ENCODE results near the gene TECPR2.
"Not testable (repeated sequence)": the region's sequence is repeated elsewhere in the genome, so short reads cannot be mapped to it uniquely, and the experiment has no call there.

TECPR2 gene

DNA sequence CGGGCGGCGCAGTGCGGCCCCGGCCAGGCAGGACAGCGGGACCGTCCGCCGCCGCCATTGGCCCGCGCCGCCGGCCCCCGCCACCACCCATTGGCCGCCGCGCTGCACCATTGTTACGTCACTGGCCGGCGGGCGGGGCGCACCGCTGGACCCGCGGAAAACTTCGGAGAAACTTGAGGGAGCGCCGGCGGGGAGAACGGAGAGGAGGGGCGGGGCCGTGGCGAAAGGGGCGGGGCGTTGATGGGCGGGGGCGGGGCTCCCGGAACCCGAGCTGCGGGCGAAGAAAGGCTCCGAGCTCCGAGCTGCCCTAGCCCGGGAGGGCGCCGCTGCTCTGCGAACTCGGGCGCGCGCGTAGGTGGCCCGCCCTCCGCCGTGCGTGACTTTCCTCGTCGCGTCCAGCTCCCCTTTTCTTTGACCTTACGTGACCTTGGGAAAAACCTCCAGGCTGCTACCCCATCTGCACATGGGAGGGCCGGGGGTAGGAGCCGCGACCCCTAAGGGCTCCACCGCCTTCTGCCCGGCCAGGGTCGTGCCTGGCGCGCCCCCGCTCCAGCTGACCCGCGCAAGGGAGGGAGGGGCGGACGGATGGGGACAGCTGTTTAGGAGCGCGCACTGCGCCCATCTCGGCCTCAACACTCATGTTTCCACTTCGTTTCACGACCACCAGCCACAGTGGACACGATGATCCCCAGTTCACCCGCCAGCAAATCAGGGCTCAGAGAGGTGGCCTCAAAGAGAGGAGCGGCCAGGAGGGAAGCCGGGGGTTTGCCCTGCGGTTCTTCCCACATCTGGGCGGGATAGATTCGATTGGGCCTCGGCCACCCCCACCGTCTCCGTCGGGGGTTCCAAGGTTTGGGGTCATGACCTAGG lies 147.2 kb downstream of the TECPR2 start, which contains the start of gene ANKRD9:
Gene ANKRD9, minus strand, starts transcription at position 31 of the 870 bp plus-strand sequence. CDS start 1,887 bp downstream, outside the sequence.
- peak; percentile 98 for DNase-seq (ENCODE audit: low read depth, low spot score)

DNA sequence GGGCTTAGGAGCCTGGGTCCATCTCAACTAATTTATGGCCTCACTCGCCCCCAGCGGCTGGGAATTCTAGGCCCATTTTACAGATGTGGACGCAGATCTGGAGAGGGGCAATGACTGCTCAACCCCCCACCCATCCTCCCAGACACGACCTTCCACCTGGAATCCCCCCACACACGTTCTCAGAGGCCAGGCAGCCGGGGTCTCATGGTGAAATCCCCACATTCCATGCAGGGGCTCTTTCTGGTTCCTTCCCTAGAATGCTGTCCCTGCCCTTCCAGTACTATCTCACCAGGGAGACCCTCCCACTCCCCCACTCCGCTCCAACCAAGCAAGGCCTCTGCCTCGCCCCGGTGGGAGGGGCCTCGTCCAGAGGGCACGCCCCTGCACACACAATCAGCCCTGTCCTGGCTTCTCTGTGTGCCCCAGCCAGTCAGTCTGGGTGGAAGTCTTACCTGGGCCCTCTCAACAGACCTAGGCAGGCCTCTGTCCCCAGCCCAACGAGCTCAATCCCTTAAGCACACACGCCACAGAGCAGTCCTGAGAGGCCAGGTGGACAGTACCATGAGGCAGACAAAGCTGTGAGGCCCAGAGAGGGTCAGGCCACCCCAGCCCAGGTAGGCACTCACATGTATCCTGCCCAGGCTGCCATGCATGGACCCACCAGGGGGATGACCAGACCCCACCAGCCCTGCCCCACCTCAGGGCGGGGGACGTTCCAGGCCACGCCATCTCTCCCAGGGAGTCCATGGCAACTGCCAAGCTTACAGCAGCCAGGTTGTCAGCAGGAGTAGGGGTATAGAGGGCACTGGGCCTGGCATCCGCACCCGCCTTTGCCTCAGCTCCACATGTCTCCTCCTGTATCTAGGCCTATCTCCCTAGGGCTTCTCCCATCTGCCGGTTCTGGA lies 148.1 kb downstream of the TECPR2 start:
- DNase-seq (ENCODE audit: low read depth, low spot score), result no peak

DNA sequence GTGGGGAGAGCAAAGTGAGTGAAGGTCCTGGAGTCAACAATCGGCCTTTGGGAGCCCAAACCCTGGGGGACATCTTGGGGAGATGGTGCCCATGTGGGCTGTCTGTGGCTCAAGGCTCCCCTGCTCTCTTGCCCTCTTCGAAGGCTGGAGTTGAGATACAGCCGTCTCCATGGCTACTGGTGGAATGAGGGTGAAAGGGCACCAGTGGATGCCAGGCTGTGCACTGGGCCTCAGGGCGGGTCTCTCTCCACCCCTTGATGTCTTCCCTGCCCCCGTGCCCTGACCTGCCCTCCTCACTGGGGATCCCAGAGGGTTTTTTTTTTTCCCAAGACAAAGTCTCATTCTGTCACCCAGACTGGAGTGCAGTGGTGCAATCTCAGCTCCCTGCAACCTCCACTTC lies 148.8 kb downstream of the TECPR2 start:
- DNase-seq (ENCODE audit: low read depth, low spot score), result no peak

DNA sequence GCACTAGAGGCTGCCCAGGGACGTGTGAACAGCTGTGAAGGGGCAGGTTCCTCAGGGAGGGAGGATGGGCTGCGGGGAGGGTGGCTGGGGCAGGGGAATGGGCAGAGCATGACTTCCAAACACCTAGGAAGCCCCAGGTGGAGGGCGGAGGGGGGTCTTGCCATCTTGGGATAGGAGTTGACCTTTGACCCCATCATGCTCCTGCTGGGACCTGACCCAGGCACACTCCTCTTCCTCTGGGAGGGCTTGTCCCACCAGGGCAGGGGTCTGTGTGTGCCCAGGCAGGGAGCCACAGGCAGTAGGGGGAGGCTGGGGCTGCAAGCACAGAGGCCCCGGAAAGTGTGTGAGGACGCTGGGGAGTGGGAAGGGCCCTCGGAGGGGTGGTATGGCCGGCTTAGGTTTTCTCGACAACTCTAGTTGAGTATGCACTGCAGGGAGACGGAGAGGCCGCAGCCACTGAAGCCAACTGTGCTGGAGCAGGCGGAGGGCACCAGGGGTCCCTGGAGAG lies 150.1 kb downstream of the TECPR2 start:
- no peak for DNase-seq (ENCODE audit: low read depth, low spot score)

DNA sequence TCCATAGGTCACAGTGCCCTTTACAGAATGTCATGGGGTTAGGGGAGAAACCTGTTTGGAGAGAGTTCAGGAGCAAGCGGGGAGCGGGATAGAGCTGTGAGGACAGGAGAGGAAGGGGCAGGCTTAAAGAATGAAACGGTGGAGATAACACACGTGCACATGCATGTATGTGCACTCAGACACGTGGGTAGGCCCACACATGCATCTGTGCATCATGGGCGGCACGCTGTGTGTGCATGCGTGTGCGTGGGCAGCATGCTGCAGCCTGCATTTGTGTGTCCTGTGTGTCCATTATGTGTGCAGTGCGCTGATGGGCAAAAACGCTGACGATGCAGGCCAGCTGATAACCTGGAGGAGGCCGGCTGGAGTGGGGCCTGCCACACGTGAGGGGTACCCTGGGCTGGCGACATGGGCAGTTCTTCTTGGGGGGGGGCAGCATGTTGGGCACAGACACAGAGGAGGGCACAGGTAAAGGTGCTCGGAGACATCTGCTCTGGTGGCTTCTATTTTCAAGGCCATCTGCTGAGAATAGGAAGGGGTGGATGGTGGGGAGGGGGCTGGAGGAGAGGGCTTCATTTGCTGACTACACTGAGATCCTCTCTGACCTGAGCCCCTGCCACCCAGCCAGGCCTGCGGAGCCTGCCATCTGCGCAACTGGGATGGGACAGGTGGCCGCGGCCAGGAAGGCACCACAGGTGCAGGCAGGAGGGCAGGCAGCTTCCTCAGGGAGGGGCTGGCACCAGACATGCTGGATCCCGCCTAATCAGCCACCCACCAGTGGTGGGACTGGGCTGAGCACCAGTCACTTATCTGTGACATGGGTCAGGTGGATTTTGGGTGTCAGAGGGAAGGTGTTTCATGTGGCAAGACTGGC lies 151.4 kb downstream of the TECPR2 start:
- no peak for DNase-seq (ENCODE audit: low read depth, low spot score)

DNA sequence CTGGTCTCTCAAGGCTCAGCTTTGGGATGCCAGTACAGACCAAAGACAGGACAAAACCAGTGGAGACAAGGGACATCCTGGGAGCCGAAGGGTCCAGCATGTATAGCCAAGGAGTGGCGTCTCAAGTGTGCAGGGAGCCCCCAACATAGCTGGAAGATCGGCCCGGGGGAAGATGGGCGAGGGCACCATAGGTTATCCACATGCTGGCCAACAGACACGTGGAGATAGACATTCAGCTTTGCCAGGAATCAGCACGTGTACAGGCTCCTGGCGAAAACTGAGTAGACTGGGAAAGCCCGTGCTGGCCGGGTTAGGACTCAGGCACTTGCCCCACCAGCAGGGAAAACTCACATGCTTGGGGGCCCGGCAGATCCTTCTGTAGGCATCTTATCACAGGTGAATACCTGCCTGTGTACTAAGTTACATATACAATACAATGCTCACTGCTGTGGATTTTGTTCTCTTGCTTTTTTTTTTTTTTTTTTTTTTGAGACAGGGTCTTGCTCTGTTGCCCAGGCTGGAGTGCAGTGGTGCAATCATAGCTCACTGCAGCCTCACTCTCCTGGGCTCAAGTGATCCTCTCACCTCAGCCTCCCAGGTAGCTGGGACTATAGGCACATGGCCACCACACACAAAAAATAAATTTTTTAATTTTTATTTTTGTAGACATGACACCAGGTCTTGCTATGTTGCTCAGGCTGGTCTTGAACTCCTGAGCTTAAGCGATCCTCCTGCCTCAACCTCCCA lies 152.4 kb downstream of the TECPR2 start:
- DNase-seq (ENCODE audit: low read depth, low spot score), result no peak

DNA sequence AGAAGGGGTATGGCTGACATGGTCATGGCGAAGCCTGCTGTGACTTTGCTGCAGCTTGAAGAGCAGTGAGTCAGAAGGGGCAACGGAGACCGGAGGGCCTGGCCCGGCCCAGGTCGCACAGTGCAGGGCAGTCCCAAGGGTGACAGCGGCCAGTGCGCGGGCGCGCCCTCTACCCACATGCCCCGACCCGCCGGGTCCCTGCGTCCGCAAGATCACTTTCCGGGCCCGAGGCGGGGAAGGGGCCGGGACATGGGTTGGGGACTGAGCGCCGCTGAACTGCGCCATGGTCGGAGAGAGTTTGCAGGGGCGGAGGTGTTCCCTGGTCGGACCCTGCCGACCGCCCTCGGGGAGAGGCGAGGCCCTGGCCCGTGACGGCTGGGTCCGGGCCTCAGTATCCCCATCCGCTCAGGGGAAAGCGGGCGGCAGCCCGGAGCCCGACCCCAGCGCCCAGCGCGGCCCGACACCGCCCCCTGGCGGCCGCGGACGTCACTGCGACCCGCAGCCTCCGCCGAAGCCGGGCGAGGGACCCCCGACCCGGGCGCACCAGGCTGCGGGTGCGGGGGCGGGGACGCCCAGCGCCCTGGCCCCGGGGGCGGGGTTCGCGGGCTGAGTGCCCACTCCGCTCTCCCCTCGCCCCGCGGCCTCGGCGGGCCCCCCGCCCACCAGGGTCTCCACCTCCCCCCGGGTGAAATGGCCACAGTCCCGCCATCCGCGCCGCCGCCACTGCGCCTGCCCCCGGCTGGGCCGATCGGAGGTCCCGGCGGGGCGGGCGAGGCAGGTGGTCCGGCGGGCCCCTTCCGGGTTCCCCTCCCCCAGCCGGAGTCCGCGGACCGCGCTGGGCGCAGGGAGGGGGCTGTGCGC lies 154.0 kb downstream of the TECPR2 start:
- DNase-seq (ENCODE audit: low read depth, low spot score), result peak; percentile 74

DNA sequence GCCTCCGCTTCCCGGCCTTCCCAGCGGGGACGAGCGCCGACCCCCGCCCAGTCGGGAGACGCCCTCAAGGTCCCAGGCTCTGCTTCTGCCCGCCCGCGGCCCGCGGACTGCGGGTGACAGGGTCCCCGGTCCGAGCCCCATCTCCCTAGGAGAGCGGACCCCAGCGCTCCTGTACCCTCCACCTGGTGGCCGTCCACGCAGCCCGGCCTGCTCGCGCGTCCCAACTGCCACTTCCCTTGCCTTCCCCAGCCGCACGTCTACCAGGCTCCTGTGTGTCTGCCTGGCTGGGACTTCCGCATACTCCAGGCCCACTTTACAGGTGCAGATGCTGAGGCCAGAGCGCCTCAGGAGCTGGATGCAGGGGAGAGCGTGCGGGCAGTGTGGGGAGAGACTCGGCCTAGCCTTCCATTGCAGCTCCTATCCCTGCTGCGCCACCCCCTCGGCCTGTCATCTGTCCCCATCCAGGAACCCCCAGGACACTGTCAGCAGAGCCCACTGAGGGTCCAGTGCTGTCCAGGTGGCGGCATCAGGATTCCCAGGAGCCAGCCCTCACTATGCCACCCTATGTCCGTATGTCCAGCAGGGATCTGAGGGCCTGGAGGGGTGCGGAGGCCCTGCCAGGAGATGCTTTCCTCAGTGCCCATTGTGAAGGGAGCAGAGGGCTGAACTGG lies 154.8 kb downstream of the TECPR2 start:
- peak; percentile 37 for DNase-seq (ENCODE audit: low read depth, low spot score)

DNA sequence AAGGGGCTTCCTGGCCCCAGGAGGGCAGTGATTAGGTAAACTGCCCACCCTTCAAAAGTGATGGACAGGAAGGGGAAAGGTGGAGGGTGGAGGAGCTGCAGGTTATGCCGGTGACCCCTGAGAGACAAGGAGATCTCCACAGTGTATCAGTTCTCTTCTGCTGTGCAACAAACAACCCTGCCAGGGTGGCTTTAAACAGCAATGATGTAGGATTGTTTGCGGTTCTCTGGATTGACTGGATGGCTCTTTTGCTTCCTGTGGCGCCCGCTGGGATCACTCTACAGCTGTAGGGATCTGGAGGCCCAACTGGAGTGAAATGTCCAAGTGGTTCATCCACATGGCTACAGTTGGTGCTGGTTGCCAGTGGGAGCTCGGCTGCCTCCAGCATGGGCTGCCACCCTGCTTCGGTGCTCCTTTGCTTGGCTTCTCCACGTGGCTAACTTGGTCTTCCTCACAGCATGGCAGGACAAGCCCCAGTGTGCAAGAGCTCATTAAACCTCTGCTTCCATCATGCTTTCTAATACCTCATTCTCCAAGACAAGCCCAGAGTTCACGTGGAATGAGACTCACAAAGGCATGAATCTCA lies 155.4 kb downstream of the TECPR2 start:
- DNase-seq (ENCODE audit: low read depth, low spot score), result no peak

DNA sequence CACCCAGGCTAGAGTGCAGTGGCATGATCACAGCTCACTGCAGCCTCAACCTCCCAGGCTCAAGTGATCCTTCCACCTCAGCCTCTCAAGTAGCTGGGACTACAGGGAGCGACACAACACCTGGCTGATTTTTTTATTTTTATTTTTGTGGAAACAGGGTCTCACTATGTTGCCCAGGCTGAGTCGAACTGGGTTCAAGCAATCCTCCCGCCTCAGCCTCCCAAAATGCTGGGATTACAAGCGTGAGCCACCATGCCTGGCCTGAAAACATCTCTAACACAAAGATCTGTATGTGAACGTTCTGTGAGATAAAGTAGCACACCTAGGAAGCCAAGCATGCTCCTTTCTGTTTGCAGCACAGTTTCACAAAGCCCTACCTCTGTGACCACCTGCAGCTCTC lies 157.0 kb downstream of the TECPR2 start:
- not testable (repeated sequence) for DNase-seq (ENCODE audit: low read depth, low spot score)

DNA sequence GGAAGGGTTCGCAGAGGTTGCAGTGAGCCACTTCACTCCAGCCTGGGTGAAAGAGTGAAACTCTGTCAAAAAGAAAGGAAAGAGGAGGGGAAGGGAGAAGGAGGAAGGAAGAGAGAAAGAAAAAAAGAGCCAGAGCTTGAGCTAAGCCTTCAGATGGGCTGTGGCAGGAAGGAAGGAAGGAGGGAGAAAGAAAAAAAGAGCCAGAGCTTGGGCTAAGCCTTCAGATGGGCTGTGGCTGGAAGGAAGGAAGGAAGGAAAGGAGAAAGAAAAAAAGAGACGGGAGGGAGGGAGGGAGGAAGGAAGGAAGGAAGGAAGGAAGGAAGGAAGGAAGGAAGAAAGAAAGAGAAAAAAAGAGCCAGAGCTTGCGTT lies 160.4 kb downstream of the TECPR2 start:
- DNase-seq (ENCODE audit: low read depth, low spot score), result no peak

DNA sequence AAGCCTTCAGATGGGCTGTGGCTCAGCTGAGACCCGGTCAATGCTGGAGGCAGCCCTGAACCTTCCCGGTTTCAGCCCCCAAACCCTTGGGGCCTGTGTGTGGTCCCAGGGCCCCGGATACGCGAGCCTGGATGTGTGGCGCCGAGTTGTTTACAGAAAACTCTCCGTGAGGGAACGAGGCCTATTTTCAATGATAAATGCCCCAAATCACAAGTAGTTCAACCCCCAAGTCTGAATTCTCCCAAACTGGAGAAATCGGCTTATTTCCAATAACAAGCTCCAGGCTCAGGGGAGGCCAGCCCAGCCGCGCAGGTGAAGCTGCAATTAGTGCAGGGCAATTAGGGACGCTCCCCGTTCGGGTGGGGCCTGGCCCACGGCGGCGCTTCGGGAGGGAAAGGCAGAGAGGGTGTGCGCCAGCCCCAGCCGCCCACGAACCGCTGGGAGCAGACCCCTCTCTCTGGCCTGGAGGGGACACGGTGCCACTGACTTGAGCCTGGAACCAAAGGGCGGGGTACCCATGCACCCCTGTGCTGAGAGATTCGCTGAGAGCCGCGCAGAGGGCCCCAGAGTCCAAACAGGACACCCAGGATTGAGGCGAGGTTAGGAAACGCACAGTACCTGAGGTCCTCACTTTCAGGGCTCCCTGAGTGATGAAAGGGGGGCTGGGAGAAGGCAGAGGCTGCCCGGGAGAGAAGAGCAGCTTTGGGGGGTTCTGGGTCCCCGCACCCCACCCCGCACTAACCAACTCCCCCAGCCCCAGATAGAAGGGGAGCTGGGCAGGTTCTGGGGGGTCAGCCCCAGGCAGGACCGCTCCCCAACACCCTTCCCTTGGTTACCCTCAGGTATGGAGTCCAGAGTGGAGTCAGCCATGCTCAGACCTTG lies 161.1 kb downstream of the TECPR2 start:
- DNase-seq (ENCODE audit: low read depth, low spot score), result no peak

DNA sequence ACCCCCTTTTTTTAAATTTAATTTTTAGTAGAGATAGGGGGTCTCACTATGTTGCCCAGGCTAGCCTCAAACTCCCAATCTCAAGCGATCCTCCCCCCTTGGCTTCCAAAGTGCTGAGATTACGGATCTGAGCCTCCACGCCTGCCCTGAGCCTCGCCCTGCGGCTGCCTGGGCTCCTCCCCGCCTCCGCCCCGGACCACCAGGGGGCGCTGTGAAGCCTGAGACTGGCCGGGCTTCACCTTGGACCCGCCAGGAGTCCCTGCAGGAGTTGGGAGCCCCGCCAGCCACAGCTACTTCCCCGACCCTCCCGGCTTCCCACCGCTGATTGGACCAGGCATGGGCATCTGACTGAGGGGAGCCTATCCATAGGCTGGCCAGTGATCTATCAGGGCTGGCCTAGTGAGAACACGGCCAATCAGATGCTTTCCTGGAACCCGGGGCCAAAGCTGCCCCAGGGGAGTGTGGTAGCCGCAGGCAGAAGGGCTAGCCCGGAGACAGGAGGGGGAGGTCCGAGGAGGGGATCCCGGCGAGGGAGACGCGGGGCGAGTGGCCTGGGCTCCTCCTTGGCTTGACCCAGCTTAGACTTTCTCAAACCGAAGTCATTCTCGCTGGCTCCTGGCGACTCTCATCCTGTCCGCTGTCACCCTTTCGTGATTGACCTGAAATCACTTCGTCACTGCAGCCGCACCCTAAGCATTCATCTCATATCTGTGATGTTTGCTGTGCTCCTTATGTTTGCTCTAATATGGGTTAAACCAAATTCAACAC lies 161.9 kb downstream of the TECPR2 start:
- peak; percentile 100 for DNase-seq (ENCODE audit: low read depth, low spot score)

DNA sequence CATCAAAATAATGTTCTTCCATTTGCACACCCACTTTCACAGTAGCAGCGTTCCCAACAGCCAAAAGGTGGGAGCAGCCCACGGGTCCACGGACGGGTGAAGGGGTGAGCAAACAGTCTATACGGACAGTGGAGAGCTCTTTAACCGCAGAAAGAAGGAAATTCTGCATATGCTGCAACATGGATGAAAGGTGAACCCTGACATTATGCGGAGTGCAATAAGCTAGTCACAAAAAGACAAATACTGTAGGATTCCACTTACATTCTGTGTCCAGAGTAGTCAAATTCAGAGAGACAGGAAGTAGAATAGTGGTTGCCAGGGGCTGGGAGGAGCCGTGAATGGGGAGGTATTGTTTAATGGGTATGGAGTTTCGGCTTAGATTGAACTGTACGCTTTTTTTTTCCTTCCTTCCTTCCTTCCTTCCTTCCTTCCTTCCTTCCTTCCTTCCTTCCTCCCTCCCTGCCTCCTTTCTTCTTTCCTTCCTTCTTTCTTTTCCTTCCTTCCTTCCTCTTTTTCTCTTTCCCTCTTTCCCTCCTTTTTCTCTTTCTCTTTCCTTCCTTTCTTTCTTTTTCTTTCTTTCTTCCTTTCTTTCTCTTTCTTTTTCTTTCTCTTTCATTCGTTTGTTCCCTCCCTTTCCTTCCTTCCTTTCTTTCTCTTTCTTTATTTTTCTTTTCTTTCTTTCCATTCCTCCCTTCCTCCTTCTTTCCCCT lies 162.6 kb downstream of the TECPR2 start:
- peak; percentile 64 for DNase-seq (ENCODE audit: low read depth, low spot score)

DNA sequence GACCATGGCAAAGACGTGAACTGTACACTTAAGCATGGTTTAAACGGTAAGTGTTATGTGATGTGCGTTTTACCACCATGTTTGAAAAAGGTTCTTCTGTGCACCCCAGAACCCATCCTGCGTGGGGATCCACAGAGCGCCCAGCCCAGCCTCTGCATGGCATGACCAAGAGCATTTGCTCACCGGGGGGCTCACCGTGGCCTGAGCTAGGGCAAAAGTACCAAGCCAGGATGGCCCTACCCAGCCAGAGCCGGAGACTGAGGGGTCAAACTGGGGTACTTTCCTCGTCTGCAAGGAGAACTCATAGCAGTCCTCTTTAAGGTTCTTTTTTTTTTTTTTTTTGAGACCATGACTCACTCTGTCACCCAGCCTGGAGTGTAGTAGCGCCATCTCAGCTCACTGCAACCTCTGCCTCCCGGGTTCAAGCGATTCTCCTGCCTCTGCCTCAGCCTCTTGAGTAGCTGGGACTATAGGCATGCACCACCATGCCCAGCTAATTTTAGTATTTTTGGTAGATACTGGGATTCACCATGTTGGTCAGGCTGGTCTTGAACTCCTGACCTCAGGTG lies 163.3 kb downstream of the TECPR2 start:
- DNase-seq (ENCODE audit: low read depth, low spot score), result no peak
